Glutamatergic neuron (in vitro differentiated cells): Measurements from ENCODE around the gene AGPAT1. TPM values are rescaled to one million over a fixed set of nuclear protein-coding genes. Genes with fewer than 3 reads are reported as not detected.
"Not testable (repeated sequence)": the region's sequence is repeated elsewhere in the genome, so short reads cannot be mapped to it uniquely, and the experiment has no call there.

Source experiments
- DNase-seq: peaks from one replicate; pipeline ENCODE4 v3.0.0; 2022
- H3K27ac Mint-ChIP-seq: one replicate; pipeline ENCODE4 v1.8.0; 2020; ENCODE audit warnings: mild to moderate bottlenecking, mixed read lengths, inconsistent platforms; ENCODE audit not compliant: unreplicated experiment
- H3K27me3 Mint-ChIP-seq: one replicate; pipeline ENCODE4 v1.8.0; 2020; ENCODE audit warnings: mild to moderate bottlenecking, moderate library complexity, mixed read lengths, inconsistent platforms; ENCODE audit not compliant: unreplicated experiment
- H3K36me3 Mint-ChIP-seq: one replicate; pipeline ENCODE4 v1.8.0; 2020; ENCODE audit warnings: mild to moderate bottlenecking, mixed read lengths, inconsistent platforms; ENCODE audit not compliant: unreplicated experiment
- H3K4me1 Mint-ChIP-seq: one replicate; pipeline ENCODE4 v1.8.0; 2020; ENCODE audit warnings: mild to moderate bottlenecking, low read depth, mixed read lengths, inconsistent platforms; ENCODE audit not compliant: unreplicated experiment
- H3K4me3 Mint-ChIP-seq: one replicate; pipeline ENCODE4 v1.8.0; 2020; ENCODE audit warnings: mild to moderate bottlenecking, mixed read lengths, inconsistent platforms; ENCODE audit not compliant: unreplicated experiment
- H3K9me3 Mint-ChIP-seq: one replicate; pipeline ENCODE4 v1.8.0; 2020; ENCODE audit warnings: mild to moderate bottlenecking, moderate library complexity, mixed read lengths, inconsistent platforms; ENCODE audit not compliant: unreplicated experiment
- CTCF ChIP-seq: fragments of 200-600 bp; sonication (generic); IDR thresholded peaks from one replicate; pipeline ENCODE4 v1.5.0; 2021; ENCODE audit not compliant: partially characterized antibody, unreplicated experiment
- total RNA-seq: library from RNA; stranded (reverse); fragmentation: NEBNext Ultra II Directional; extraction: Animal tissue kit (Norgen Biotek cat#: 25700); gene quantifications from one replicate; pipeline ENCODE4 v1.2.1, GENCODE V29; 2021; ENCODE audit not compliant: unreplicated experiment

Gene AGPAT1
- total RNA-seq, 1 donor from 2014 or later = 136 TPM

- Mint-ChIP-seq H3K4me3 (peak overlapping the region; percentile 90), H3K4me1 (peaks cover 14% of the 10 kb centered on the region), H3K9me3 (peaks cover 12% of the 10 kb centered on the region), H3K27me3 (peaks cover 9% of the 10 kb centered on the region), H3K36me3 (no peaks in the 10 kb centered on the region), H3K27ac (peak overlapping the region; percentile 94)
- TF ChIP-seq CTCF = no peak
- DNase-seq = no peak
Measured at GRCh38 chr6:32188381-32189068, 12.6 kb upstream of the AGPAT1 start.

DNA sequence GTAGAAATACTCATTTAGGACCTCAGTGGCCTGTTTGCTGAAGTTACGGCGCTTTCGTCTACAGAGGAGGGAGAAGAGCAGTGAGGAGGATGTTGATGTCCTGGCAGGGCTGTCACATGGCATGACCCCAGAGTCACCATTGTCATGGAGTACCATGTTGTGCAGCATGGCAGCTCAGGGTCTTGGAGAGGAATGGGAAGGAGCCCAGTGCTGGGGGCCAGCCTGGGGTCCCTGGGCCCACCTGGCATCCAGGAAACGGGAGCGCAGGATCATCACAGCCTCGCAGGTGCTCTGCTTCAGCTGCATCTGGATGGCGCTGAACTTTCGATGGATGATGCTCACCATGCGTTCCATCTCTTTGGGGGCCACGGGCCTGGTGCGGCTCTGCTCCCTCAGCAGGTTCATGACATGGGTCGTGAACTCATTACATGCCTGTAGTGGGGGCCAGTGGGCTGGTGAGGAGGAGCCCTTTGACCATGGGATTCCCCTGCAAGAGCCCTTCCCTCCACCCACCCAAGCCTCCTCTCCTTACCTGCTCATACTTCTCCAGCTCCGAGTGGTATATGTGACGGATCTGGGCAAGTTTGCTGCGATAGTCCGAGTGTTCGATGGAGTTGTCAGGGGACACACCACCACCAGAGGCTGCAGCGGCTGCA, 12.0 kb upstream of the AGPAT1 start:
- Mint-ChIP-seq H3K4me1 (peaks cover 14% of the 10 kb centered on the region), H3K4me3 (peak overlapping the region; percentile 38), H3K9me3 (peaks cover 12% of the 10 kb centered on the region), H3K27ac (peak overlapping the region; percentile 17)
- not testable (repeated sequence) for H3K27me3 Mint-ChIP-seq, DNase-seq, H3K36me3 Mint-ChIP-seq

GRCh38 chr6:32187009-32187709, 11.3 kb upstream of the AGPAT1 start:
- Mint-ChIP-seq H3K4me3 (peak overlapping the region; percentile 38), H3K27me3 (peaks cover 9% of the 10 kb centered on the region), H3K36me3 (no peaks in the 10 kb centered on the region), H3K9me3 (peaks cover 12% of the 10 kb centered on the region), H3K4me1 (peaks cover 14% of the 10 kb centered on the region), H3K27ac (peak overlapping the region; percentile 17)
- no peak for DNase-seq
- no peak for TF ChIP-seq CTCF

GRCh38 chr6:32186151-32186840, 10.4 kb upstream of the AGPAT1 start:
- peak overlapping the region; percentile 20 for H3K4me3 Mint-ChIP-seq
- not testable (repeated sequence) for H3K36me3 Mint-ChIP-seq, H3K9me3 Mint-ChIP-seq, H3K27me3 Mint-ChIP-seq, DNase-seq
- H3K4me1 Mint-ChIP-seq = peaks cover 14% of the 10 kb centered on the region
- H3K27ac Mint-ChIP-seq = peak overlapping the region; percentile 14

- H3K27ac Mint-ChIP-seq = peak overlapping the region; percentile 52
- DNase-seq = peak; percentile 44
- peak overlapping the region; percentile 25 for H3K4me3 Mint-ChIP-seq
- H3K36me3 Mint-ChIP-seq, H3K9me3 Mint-ChIP-seq, H3K27me3 Mint-ChIP-seq: not testable (repeated sequence)
- peaks cover 14% of the 10 kb centered on the region for H3K4me1 Mint-ChIP-seq
Measured at GRCh38 chr6:32185681-32186131, 9.8 kb upstream of the AGPAT1 start.

DNA sequence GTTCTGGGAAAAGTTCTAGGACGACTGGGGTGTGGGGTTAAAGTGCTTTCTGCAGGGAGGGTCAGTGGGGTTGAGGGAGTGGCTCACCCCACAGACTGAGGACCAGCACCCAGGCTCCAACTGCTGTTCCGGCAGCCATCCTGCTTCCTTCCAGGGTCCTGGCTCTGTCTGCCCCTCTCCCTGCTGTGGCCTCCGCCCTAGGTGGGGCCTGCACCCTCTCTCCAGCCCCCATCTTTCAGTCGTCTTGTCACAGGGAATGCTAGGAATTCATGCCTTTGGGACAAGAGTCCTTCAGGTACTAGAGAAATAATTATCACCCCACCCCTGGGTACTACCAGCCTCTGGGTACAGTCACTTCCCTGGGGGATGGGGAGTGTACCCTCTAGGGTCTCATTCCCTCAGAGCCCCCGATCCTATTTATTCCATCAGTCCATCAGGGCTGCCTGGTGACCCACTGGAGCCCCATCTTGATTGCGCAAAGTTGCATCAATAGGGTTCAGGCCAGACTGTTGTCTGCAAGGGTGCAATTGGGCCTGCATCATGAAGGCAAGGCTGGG, 8.3 kb upstream of the AGPAT1 start, which contains the start of gene AGER:
Gene AGER (minus strand): TSS at position 170 of the 557 bp plus-strand sequence. CDS start 31 bp downstream, at position 139.
- H3K9me3 Mint-ChIP-seq = peaks cover 6% of the 10 kb centered on the region
- no peak within 1 kb of the TSS for H3K27ac Mint-ChIP-seq
- TF ChIP-seq CTCF = no peak
- peaks cover 7% of the 10 kb centered on the region for H3K27me3 Mint-ChIP-seq
- no peak for DNase-seq
- H3K36me3 Mint-ChIP-seq = peaks cover 1% of the 10 kb centered on the region
- no peak within 1 kb of the TSS for H3K4me3 Mint-ChIP-seq
- peaks cover 27% of the 10 kb centered on the region for H3K4me1 Mint-ChIP-seq
